OCI-M2 (cell line): ENCODE data around the gene FGF4.

ENCODE experiments used
- DNase-seq: peaks from one replicate; lab custom pipeline; 2025; ENCODE audit not compliant: unreplicated experiment; lab: John Stamatoyannopoulos, UW

The FGF4 gene, protein sequence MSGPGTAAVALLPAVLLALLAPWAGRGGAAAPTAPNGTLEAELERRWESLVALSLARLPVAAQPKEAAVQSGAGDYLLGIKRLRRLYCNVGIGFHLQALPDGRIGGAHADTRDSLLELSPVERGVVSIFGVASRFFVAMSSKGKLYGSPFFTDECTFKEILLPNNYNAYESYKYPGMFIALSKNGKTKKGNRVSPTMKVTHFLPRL

DNA sequence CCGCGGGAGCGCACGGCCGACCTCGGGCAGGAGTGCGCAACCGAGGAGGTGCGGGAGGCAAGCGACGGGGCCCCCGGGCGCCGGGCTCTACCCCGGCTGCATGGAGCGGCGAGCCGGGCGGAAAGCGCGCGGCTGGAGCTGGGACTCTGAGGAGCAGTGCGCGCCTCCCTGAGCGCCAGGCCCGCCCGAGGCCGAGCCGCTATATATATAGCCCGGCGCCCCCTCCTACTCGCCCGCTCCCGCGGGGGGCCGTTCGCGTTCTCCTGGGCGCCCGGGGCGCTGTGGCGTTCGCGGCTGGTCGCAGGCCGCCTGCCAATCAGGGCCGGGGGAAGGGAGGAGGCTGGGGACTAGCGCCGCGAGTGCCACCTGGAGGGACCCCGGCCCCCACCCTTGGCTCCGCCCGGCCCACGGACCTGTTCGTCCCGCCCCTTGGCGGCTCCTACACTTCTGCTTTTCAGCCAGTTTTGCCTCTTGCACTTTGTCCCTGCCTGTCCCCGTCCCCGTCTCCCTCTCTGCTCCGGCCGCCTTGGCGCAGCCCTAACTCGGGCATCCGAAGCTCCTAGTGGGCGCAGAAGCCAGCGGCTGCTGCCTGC, at the start of gene FGF4:
TSS of gene FGF4 (minus strand) at position 179 of the 593 bp plus-strand sequence. CDS start 257 bp downstream, outside the sequence.
- DNase-seq: no peak

DNA sequence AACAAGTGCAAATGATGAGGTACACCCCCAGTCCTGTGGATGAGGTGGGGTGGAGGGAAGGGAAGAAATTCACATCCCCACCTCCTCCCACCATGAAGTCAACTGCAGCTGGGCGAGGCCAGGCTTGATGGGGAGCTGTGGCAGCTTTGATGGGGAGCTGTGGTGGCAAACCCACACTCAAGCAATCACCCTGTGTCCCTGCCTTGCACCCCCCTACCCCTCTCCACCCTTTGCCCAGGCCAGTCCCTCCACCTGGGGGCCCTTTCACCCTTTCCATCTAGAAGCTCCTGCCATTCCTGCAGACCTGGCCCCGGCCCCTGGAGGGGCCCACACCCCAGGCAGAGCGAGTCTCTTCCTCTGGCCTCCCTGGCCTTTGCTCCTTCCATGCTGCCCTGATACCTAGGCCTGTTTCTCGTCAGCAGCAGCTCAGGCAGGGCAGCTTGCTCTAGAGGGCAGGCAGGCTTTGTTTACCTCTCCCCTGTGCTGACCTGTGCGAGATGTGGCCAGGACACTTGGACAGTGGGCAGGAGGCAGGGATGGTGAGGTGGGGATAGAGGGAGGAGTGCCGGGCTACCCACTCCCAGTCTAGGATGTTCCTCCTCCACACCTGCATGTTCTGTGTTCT, 48.6 kb upstream of the FGF4 start:
- DNase-seq: no peak

DNA sequence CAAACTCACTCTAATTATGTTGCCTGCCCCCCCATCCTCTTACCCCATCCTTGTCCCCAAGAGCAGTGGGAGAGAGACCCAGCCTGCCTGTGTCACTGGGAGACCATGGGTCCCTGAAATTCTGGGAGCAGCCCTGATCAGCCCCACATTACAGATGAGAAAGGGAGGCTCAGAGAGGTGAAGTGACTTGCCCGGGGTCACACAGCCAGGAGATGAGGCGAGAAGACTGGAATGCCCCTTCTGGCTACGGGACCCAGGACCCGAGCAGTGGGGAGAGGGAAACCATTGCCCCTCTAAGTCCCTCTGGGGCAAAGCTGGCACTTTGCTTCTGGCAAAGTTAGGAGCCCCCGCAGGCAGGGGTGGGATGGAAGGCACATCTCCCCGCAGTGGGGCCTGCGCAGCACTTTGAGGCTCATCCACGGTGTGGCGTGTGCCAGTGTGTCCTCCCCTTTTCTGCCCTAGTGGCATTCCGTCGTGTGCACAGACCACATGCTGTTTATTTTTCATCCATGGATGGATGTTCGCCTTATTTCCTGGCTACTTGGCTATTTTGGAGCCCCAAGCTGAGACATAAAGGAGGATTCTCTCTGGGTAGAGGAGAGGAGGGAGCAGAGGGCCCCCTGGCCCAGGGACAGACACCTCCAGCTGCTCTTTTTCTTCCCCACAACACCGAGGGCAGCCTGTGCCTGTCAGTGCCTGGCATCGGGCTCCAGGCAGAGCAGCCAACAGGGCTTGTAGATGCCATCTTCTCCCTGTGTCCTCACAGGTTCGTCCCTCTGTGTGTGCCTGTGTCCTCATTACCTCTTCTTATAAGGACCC, 47.7 kb upstream of the FGF4 start:
- DNase-seq: no peak

DNA sequence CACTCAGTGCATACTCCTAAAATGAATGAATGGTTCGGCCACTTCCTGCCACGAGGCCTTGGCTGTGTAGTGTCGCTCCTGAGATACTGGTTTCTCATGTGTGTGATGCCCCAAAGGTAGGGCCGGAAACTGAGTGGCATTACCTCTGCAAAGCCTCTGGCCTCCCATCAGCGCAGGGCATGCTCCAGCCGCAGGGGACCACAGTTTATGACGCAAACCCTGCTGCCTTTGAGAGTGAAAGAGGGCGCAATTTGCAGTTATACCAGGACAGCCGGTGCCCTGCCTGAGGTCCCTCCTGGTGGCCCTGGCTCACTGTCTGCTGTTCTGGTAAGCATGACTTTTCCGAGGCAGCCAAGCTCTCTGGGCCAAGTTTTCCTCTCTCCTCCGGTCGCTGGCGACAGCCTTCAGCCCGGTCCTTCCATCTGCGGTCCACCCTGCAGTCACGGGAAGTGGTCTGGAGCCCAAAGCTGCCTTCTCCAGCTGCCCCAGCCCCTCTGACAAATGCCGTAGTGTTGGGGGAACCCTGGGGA, 46.4 kb upstream of the FGF4 start:
- DNase-seq: no peak

DNA sequence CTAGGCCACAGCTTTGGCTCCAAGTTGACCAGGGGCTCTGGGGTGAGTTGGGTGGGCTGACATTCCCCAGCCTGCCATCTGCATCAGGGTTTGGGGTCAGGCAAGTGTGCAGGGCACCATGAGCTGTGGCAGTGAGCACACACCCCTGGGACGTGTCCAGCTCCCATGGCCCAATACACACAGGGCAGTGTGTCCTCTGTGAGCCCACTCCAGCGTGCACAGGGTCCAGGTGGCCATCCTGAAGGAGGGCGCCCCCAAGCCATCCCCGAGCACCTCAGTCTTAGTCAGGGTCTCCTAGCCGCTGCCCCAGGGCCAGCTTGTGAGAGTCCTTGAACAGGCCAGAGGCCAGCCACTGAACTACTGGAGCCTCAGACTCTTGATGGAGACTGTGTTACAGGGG, 45.3 kb upstream of the FGF4 start:
- DNase-seq: no peak

DNA sequence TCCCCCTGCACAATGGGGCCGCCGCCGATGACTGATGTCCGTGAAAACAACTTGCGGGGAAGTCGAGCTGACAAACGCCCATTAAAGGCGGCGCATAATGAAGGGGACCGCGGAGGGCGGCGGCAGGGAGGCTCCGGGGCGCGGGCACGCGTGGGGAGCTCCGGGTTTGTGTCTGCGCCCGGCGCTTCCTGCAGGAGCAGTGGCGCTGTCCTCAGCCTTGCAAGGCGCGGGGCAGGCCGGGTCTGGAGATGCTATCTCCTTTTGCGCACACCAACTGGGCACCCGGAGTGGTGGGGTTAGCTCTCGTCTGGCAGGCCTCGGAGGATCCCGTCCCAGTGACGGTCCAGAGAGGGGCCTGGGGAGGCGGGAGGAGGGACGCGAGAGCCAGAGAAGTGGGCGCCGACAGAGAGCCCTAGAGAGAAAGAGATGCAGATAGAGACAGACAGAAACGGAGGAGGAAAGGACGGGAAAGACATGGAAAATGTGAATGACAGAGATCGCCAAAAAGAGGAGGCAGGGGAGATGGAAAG, 44.5 kb upstream of the FGF4 start:
- no peak for DNase-seq

DNA sequence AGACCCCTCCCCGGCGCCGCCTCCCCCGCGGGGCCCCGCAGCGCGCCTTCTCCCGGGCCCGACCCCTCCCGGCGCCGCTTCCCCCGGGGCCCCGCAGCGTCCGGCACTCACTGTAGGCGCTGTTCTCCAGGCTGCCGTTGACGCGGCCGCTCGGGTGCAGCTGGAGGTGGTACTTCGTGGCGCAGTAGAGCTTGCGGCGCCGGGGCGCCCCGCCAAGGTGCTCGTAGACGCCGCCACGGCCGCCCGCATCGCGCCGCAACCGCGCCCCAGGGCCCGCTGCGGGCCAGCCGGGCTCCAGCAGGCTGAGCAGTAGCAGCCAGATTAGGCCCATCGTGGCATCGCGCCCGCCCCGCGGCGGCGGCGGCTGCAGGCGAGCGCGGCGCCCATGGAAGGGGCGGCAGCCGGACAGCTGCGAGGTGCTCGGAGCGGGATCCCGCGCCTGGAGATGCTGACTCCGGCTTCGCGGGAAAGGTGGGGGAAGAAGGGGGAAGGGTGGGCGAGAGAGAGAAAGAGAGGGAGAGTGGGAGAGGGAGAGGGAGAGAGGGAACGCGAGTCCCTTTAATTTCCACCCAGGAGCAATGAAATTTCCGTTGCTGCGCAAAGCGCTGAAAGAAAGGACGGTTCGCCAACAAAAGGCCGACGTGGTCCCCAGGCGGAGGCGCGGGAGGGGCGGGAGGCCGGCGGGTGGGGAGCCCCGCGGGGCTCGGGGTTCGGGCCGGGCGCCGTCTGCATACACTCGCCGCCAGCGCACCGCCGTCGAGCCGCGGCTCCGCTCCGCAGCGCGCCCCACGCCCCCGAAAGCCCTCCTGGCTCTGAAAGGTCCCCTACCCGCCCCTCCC, 43.7 kb upstream of the FGF4 start, which contains the start of gene FGF3:
TSS of gene FGF3 (minus strand) at position 814 of the 839 bp plus-strand sequence. CDS start at position 331, 483 bp downstream.
- no peak for DNase-seq

DNA sequence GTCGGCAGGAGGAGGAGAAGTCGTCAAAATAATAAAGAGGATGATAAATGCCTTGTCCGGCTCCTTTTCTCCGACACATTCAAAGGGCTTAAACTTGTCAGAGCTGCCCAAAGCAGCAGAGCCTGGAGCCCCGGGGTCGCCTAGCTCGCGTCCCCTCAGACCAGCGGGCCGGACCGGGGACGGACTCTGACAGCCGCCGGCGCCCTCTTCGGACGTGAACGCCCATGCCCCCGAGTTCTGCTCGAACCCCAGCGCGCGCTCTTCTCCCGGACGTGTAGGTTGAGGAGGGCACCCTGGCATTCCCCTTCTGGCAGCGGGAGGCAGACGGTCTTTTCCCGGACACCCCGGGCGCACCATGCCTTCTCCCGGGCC, 43.1 kb upstream of the FGF4 start:
- no peak for DNase-seq

DNA sequence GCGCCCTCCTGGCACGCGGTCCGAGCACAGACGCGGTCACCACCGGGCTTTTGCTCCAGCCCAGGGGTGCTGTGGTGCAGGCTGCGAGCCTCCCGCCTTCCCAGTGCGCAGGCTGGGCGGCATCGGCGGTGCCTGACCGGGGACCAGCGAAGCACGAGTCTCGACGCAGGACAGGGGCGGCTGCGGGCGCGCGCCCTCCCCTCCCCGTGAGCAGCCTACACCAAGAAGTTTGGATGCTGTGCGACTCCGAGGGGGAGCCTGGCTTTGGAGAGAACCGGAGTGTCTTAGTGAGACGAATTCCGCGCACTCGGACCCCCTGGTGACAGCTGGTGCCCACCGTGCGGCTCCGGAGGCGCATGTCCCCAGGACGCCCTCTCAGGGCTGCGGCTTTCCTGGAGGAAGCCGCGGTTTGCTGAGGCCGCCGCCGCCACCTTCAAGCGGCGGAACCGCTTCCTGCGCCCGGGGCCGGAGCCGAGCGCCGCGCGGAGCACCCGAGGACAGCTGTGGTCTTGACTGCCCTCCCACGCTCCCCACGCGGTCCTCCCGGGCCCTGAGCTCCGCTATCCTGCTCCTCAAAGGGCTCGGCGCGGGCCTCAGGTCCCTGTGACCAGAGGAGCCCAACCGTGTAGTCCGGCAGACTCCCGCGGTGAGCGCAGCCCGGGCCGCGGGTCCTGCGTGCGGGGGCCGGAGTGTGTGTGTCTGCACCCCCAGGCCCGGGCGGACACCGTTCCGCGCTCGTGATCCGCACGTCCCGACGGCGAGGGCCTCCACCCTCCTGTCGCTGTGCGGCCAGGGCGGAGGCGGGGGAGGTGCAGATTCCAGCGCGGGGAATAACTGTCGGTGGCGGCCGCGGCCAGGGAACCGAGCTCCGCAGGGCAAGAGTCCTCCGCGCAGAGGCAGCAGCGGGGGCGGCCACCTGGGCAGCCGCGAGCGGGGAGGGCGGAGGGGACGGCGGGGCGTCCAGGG, 42.4 kb upstream of the FGF4 start:
- DNase-seq: no peak

DNA sequence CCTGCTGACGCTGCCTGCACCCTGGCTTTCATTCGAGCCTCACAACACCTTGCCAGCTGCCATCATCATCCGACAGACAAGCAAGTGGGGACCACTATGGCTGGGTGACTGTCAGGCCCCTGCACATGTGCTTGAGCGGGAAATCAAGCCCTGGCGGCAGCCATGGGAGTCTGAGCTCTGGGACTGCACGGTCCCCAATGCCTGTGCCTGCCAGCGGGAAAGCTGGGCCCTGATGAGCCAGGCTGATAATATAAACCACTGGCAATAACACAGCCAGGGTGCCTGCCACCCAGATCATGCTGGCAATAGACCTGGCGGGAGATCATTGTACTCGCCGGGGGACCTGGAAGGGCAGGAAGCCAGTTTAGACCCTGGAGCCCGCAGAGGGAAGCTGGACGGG, 41.5 kb upstream of the FGF4 start:
- no peak for DNase-seq

DNA sequence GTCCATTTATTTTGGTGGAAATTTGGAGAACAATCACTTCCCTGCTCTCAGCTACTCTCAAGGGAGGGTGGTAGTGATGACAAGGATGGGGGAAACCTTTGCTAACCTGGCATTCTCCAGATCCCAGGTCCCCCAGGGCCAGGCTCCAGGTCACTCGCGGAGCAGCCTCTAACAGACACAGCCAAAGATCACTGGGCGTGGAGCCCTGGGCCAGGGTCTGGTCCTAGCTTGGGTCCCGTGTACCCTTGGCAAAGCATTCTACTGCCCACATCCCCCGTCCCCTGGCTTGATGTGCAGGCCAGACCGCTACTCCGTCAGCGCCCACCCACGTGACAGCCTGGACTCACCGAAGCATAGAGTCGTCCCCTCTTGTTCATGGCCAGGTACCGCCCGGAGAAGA, 40.8 kb upstream of the FGF4 start:
- no peak for DNase-seq

DNA sequence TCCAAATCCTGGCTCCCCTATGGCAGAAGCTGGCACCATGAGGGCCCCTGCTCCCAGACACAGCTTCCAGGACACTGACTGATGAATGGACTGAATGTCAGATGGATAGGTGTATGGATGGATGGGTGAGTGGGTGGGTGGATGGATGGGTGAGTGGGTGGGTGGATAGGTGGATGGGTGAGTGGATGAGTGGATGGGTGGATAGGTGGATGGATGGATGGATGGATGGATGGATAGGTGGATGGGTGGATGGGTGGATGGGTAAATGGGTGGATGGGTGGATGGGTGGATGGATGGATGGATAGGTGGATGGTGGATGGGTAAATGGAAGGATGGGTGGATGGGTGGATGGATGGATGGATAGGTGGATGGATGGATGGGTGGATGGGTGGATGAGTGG, 39.8 kb upstream of the FGF4 start:
- no peak for DNase-seq

DNA sequence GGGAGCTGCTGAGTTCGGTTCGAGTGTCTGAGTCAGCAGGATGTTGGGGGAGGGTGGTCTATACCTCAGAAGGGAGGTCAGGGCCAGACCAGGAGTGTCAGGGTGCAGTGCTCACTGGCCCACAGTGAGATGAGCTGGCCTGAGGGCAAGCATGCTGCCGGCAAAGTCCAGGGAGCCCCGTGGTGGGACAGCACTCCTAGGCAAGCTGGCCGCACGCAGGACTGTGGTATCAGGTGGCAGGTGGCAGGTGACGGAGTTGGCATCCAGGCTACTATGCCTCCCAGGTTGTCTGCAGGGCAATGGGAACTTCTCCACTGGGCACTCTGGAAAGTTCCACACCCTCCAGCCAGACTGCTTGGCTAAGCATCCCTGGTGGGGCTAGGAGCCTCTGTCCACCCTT, 39.3 kb upstream of the FGF4 start:
- DNase-seq: no peak

DNA sequence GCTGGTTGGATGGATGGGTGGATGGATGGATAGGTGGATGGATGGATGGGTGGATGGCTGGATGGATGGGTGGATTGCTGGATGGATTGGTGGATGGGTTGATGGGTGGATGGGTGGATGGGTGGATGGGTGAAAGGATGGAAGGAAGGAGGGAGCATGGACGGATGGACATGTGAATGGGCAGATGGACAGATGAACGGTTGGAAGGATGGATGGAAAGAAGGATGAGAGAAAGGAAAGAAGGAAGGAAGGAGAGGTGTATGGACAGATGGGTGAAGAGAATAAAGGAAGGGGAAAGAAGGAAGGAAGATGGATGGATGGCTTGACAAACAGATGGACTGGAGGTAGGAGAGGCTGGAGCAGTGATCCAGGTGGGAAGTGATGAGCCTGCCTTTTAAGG, 38.7 kb upstream of the FGF4 start:
- no peak for DNase-seq

DNA sequence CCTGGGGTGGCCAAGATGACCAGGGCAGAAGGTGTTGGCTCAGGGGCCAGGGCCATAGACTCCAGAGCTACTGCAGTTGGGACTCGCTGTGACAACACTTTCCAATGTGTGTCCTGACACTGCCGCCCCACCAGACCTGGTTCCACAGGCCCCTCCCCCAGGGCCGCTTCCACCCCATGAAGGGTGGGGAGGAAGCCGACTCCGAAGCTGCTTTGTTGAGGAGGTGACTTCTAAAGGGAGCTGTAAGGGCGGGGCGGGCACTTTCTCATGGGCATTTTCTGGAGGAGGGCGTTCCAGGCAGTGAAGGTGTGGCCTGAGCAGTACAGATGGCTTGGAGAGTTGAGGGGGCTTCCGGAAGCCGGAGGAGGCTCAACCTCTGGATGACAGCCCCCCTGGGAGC, 37.8 kb upstream of the FGF4 start:
- DNase-seq: no peak

DNA sequence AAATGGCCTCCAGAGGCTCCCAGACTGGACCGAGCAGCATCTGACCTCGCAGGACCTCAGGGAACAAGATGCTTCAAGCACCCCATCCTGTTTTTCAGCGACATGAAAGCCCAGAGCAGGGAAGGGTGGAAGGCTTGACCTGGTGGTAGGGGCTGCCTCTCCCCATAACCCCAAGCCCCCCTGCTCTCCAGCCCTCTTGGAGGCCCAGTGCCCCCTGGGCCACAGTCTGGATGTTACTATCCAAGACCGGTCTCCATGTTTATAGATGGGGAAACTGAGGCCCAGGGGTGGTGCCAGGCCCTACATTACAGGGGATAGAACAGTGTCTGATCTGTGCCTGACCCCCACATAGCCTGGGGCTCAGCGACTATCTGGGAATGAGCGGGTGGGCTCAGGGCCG, 37.1 kb upstream of the FGF4 start:
- DNase-seq: no peak

DNA sequence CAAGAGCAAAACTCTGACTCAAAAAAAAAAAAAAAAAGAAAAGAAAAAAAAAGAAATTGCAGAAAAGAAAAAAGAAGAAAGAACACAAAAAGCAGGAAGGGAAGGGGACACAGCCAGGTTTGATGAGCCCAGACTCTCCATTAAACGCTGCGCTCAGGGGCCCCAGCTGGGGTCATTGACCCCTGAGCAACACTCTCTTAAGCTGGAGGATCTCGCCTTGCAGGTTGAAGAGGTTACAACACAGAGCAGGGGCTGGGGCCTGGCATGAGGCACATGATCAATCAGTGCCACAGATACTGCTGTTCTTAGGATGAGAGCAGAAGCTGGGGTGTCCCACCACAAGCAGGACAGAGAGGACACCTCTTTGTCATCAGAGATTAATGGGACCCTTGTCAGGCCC, 36.3 kb upstream of the FGF4 start:
- DNase-seq: no peak

DNA sequence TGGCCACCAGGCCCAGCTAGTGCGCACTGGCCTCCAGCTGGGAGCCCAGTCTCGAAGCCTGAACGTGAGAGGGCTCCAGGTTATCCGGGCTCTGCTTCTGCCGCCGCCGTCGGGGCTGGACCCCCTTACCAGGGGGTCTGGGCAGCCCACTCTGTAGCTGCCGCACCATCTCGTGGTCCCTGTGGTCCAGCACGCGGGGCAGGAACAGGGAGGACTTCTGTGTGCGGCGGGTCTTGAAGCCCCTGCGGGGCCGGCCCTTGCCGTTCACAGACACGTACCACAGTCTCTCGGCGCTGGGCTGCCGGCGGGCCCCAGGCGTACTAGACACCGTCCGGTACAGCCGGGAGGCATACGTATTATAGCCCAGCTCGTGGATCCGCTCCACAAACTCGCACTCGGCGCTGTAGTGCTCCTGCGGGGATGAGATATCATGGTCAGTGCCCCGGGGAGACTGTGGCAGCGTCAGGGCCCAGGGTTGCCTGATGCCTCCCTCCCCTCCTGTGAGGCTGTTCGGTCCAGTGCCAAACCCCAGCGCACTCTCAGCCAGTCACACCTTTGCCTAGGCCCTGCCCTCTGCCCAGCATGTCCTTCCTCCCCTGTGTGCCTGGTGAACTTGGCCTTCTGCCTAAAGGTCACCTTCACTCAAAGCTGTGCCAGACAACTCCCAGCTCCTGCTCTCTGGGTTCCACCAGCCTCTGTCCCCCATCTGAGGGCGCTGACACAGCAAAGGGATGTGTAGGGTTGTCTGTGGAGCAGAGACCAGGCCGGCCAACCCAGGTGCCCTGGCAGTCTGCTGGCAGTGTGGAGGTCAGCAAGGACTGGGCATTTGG, 35.4 kb upstream of the FGF4 start:
- no peak for DNase-seq
